ENCODE data around the gene CSRNP3. TPM values are rescaled to one million over a fixed set of nuclear protein-coding genes. Genes with fewer than 3 reads are reported as not detected.

Gene CSRNP3
- total RNA-seq, 1 experiment from 2014 or later = 1.3 TPM

DNA sequence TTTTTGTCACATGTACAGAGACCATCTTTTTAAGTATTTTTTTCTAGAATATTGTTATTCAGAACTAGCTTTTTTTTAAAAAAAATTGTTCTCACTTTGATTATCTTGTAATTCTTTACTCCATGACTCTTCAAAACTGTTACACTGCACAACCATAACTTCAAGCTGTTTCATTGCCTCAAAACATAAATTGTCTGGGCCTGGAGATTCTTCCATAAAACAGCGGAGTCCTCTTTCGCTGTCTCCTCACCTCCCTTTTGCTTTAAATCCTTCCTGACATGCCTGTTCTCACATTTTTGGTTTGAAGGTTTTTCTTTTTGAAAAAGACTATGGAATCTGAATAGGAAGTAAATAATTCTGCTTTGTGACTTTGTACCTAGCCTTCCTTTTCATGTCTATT, 197.9 kb downstream of the CSRNP3 start:
- ChIA-PET POLR2A (no interaction called here), CTCF (no interaction called here)
- peaks cover 6% of the 10 kb centered on the region for H3K27me3 Mint-ChIP-seq (ENCODE audit: insufficient read depth, unreplicated experiment)
- peaks cover 11% of the 10 kb centered on the region for H3K4me1 Mint-ChIP-seq (ENCODE audit: low read depth, unreplicated experiment)
- DNase-seq = no peak
- TF ChIP-seq, protein P1, sequence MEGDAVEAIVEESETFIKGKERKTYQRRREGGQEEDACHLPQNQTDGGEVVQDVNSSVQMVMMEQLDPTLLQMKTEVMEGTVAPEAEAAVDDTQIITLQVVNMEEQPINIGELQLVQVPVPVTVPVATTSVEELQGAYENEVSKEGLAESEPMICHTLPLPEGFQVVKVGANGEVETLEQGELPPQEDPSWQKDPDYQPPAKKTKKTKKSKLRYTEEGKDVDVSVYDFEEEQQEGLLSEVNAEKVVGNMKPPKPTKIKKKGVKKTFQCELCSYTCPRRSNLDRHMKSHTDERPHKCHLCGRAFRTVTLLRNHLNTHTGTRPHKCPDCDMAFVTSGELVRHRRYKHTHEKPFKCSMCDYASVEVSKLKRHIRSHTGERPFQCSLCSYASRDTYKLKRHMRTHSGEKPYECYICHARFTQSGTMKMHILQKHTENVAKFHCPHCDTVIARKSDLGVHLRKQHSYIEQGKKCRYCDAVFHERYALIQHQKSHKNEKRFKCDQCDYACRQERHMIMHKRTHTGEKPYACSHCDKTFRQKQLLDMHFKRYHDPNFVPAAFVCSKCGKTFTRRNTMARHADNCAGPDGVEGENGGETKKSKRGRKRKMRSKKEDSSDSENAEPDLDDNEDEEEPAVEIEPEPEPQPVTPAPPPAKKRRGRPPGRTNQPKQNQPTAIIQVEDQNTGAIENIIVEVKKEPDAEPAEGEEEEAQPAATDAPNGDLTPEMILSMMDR (IDR thresholded peaks at IDR 0.05; ENCODE audit: insufficient read depth in 1 of 2, low read depth in 1 of 2, low read length in 1 of 2, severe bottlenecking in 1 of 2, unreplicated experiment in 1 of 2) = no peak
- H3K4me3 ChIP-seq (ENCODE audit: low read depth, low read length) = no peak overlapping the region
- no peaks in the 10 kb centered on the region for H3K9me3 ChIP-seq
- H3K4me3 Mint-ChIP-seq (ENCODE audit: unreplicated experiment) = no peak overlapping the region
- H3K36me3 ChIP-seq (ENCODE audit: control insufficient read depth, insufficient read depth, low read length) = no peaks in the 10 kb centered on the region
- no peak overlapping the region for H3K27ac Mint-ChIP-seq (ENCODE audit: unreplicated experiment)
- H3K9me3 Mint-ChIP-seq (ENCODE audit: unreplicated experiment) = peaks cover 34% of the 10 kb centered on the region
- H3K27me3 ChIP-seq (replicated peaks; ENCODE audit: control insufficient read depth, insufficient read depth, low read length) = no peaks in the 10 kb centered on the region
- intact Hi-C loops (cut with micrococcal nuclease; ENCODE audit: unreplicated experiment) = no loop called here
- BruUV-seq (replicated peaks) = no TSS peak
- peaks cover 18% of the 10 kb centered on the region for H3K4me1 ChIP-seq
- no peaks in the 10 kb centered on the region for H3K36me3 Mint-ChIP-seq (ENCODE audit: insufficient read depth, unreplicated experiment)

DNA sequence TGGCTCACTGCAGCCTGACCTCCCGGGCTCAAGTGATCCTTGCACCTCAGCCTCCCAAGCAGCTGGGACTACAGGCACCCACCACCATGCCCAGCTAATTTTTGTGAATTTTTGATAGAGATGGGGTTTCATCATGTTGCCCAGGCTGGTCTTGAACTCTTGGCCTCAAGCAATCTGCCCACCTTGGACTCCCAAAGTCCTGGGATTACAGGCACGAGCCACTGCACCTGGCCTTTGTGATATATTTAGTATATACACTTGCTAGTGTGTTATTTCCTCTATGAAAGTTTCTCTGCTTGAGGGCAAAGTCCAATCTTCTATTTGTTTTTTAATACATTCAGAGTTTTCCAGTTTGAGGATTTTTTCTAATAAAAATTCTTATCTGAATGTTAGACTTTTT, 205.3 kb downstream of the CSRNP3 start:
- H3K9me3 Mint-ChIP-seq (ENCODE audit: unreplicated experiment) = peaks cover 18% of the 10 kb centered on the region
- no peak for DNase-seq
- no peak overlapping the region for H3K27ac Mint-ChIP-seq (ENCODE audit: unreplicated experiment)
- H3K27me3 Mint-ChIP-seq (ENCODE audit: insufficient read depth, unreplicated experiment) = no peaks in the 10 kb centered on the region
- no peaks in the 10 kb centered on the region for H3K36me3 Mint-ChIP-seq (ENCODE audit: insufficient read depth, unreplicated experiment)
- H3K27me3 ChIP-seq (replicated peaks; ENCODE audit: control insufficient read depth, insufficient read depth, low read length) = no peaks in the 10 kb centered on the region
- TF ChIP-seq, protein P1 (IDR thresholded peaks at IDR 0.05; ENCODE audit: insufficient read depth in 1 of 2, low read depth in 1 of 2, low read length in 1 of 2, severe bottlenecking in 1 of 2, unreplicated experiment in 1 of 2) = no peak
- no peak overlapping the region for H3K4me3 ChIP-seq (ENCODE audit: low read depth, low read length)
- ChIA-PET CTCF (no interaction called here), POLR2A (no interaction called here)
- no peak overlapping the region for H3K4me3 Mint-ChIP-seq (ENCODE audit: unreplicated experiment)
- intact Hi-C loops (cut with micrococcal nuclease; ENCODE audit: unreplicated experiment) = no loop called here
- no peaks in the 10 kb centered on the region for H3K4me1 Mint-ChIP-seq (ENCODE audit: low read depth, unreplicated experiment)
- H3K4me1 ChIP-seq = no peaks in the 10 kb centered on the region
- no TSS peak for BruUV-seq (replicated peaks)
- H3K9me3 ChIP-seq = no peaks in the 10 kb centered on the region
- no peaks in the 10 kb centered on the region for H3K36me3 ChIP-seq (ENCODE audit: control insufficient read depth, insufficient read depth, low read length)

DNA sequence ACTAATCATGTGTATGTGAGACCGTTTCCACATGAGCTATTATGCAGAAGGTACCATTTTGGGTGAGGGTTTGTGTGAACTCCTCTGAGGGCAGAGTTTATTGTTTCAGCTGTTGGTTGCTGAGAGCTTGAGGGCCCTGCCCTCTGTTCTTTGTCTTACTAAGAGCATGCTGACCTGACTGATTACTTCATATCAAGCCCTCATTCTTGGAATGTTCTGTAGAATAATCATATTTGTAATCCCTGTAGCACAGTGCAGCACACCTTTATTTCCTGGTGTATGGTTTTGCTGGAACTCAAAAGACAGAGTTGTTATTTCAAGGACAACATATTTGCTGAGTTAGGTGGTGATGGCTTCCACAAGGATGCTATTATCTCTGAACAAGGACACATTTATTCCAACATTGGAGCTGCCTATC, 206.1 kb downstream of the CSRNP3 start:
- BruUV-seq (replicated peaks) = no TSS peak
- CTCF ChIA-PET = no interaction called here
- Mint-ChIP-seq H3K4me3 (ENCODE audit: unreplicated experiment) (no peak overlapping the region), H3K27ac (ENCODE audit: unreplicated experiment) (no peak overlapping the region), H3K4me1 (ENCODE audit: low read depth, unreplicated experiment) (no peaks in the 10 kb centered on the region), H3K36me3 (ENCODE audit: insufficient read depth, unreplicated experiment) (no peaks in the 10 kb centered on the region), H3K9me3 (ENCODE audit: unreplicated experiment) (peaks cover 18% of the 10 kb centered on the region), H3K27me3 (ENCODE audit: insufficient read depth, unreplicated experiment) (no peaks in the 10 kb centered on the region)
- POLR2A ChIA-PET = no interaction called here
- Histone ChIP-seq H3K9me3 (no peaks in the 10 kb centered on the region), H3K4me1 (no peaks in the 10 kb centered on the region), H3K27me3 (replicated peaks; ENCODE audit: control insufficient read depth, insufficient read depth, low read length) (no peaks in the 10 kb centered on the region), H3K36me3 (ENCODE audit: control insufficient read depth, insufficient read depth, low read length) (no peaks in the 10 kb centered on the region), H3K4me3 (ENCODE audit: low read depth, low read length) (no peak overlapping the region)
- intact Hi-C loops (cut with micrococcal nuclease; ENCODE audit: unreplicated experiment) = no loop called here
- TF ChIP-seq, protein P1 (IDR thresholded peaks at IDR 0.05; ENCODE audit: insufficient read depth in 1 of 2, low read depth in 1 of 2, low read length in 1 of 2, severe bottlenecking in 1 of 2, unreplicated experiment in 1 of 2) = no peak
- DNase-seq = no peak

Measured in Caco-2 (cell line).